Body of pancreas (tissue), 4 donors: ENCODE results near the gene SYNPO.

Experiments used
- CTCF ChIP-seq, 7 experiments: fragments of 450-650 bp in 4 of 7; fragments of 200-600 bp in 3 of 7; sonication (generic) in 3 of 7; IDR thresholded peaks; one replicate each; pipeline ENCODE4 v1.5.1; 2016 to 2019; ENCODE audit warnings: antibody characterized with exemption in 7 of 7
- POLR2A ChIP-seq, 3 donors: fragments of 450-650 bp; IDR thresholded peaks; one replicate each; pipeline ENCODE4 v1.6.1; 2016; ENCODE audit warnings: antibody characterized with exemption in 3 of 3, mild to moderate bottlenecking in 2 of 3

GRCh38 chr5:150626853-150627276 lies 13.6 kb upstream of the SYNPO start:
- peak in 1 of 7 experiments; percentile 2 for TF ChIP-seq CTCF (IDR thresholded peaks at IDR 0.05)
- peak in 1 of 3 donors; percentile 49 for TF ChIP-seq POLR2A (IDR thresholded peaks at IDR 0.05)
